NOMO-1 treated with dmso at 0.1 percent for 144 hours (cell line): ENCODE measurements around the gene RPL13A.
"Not testable (repeated sequence)": the region's sequence is repeated elsewhere in the genome, so short reads cannot be mapped to it uniquely, and the experiment has no call there.

ENCODE experiments used
- DNase-seq: peaks from one replicate; lab custom pipeline; 2025; ENCODE audit not compliant: unreplicated experiment; lab: John Stamatoyannopoulos, UW

Gene RPL13A

DNA sequence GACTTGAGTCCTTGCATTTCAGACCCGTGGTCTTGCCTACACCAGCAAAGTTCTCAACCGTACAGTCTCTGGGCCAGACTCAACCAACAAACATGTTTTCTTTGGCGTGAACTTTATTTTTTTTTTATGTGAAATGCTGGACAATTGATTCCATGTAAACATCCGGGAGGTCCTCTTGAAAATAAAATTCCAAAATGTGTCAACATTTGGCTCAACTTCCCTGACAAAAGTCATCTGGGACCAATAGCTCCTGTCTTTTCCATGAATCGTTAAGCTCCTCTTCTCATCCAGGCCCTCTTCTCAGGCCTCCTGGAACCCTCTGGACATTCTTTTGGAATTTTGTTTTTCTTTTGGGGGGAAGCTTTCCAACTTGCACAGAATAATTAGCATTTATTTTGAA is 31.6 kb upstream of the RPL13A start:
- no peak for DNase-seq

DNA sequence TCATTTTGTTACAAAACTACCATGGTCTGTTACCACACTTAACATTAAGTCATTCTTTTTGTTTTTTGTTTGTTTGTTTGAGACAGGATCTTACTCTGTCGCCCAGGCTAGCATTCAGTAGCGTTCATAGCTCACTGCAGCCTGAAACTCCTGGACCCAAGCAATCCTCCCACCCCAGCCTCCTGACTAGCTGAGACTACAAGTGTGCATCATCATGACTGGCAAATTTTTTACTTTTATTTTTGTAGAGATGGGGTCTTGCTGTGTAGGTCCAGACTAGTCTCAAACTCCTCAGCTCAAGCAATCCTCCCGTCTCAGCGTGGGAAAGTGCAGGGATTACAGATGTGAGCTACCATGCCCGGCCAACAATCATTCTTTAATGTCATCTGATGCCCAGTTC is 31.1 kb upstream of the RPL13A start:
- no peak for DNase-seq

DNA sequence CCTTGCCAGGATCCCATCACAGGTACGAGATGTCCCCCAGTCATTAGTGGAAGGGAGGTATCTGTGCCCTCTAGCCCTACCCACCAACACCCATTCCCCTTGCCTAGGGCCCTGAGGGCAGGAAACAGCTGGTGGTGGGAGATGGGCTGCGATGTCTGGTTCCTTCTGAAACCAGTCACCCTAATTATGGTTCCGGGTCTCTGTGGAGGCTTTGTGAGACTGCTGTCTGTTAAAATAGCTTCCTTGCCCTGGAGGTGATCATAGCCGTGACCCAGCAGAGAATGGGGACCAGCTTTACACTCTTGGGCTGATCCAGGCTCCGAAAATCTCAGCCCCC is 28.9 kb upstream of the RPL13A start:
- DNase-seq = no peak

DNA sequence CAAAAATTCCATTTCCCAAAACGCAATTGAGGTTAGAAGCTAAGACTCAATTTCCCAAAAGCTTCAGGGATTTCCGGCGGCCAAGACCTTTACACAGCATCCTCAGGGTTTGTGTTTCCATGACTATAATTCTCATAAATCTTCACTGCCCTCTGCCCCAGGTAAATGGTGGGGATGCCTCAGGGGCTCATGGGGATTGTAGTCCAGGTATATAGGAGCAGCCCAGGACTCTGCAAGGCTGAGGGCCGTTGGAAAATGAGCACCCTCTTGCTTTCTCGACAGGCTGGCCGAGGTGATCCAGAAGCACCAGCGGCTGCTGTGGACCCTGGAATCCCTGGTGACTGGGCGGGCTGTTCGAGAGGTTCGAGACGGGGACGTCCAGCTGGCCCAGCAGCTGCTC is 28.0 kb upstream of the RPL13A start:
- DNase-seq = no peak

DNA sequence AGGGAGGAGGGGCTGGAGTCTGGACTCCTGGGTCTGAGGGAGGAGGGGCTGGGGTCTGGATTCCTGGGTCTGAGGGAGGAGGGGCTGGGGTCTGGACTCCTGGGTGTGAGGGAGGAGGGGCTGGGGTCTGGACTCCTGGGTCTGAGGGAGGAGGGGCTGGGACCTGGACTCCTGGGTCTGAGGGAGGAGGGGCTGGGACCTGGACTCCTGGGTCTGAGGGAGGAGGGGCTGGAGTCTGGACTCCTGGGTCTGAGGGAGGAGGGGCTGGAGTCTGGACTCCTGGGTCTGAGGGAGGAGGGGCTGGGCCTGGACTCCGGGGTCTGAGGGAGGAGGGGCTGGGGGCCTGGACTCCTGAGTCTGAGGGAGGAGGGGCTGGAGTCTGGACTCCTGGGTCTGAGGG is 26.3 kb upstream of the RPL13A start:
- not testable (repeated sequence) for DNase-seq

DNA sequence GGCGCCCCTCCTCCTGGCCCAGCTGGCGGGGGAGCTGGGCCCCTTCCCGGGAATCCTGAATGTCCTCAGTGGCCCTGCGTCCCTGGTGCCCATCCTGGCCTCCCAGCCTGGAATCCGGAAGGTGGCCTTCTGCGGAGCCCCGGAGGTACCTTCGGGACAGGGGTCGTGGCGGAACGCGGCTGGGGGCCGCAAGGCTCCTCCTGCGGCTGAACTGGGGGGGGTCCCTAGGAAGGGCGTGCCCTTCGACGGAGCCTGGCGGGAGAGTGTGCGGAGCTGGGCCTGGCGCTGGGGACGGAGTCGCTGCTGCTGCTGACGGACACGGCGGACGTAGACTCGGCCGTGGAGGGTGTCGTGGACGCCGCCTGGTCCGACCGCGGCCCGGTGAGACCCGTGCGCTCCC is 25.8 kb upstream of the RPL13A start:
- no peak for DNase-seq

DNA sequence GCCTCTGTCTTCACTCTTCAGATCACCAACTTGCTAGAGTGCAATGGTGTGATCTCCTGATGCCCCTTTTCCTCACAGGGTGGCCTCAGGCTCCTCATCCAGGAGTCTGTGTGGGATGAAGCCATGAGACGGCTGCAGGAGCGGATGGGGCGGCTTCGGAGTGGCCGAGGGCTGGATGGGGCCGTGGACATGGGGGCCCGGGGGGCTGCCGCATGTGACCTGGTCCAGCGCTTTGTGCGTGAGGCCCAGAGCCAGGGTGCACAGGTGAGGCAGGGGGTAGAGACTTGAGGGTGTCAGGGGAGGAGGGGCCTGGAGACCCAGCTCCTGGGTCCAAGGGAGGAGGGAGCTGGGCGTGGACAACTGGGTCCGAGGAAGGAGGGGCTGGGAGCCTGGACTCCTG is 24.9 kb upstream of the RPL13A start:
- DNase-seq = no peak

DNA sequence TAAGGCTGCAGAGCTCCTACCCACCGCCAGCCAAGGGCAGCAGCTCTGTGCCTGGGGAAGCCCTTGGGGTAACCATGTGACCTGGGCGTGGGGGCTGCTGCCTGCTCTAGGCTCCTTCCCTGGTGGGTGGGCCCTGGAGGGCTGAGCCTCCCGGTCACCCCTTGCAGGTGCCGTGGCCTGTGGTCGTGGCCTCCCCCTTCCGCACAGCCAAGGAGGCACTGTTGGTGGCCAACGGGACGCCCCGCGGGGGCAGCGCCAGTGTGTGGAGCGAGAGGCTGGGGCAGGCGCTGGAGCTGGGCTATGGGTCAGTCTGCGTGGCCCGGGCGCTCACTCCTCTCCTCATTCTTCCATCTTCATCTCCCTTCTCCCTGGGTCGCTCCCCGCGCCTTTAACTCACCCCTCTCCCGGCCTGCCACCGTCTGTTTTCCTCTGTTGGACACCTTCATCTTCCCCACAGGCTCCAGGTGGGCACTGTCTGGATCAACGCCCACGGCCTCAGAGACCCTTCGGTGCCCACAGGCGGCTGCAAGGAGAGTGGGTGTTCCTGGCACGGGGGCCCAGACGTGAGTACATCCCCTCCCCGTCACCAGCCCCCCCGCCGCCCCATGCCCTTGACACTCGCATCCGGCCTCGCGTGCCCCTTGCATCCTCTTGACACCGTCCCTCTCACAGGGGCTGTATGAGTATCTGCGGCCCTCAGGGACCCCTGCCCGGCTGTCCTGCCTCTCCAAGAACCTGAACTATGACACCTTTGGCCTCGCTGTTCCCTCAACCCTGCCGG is 23.3 kb upstream of the RPL13A start:
- DNase-seq = no peak

DNA sequence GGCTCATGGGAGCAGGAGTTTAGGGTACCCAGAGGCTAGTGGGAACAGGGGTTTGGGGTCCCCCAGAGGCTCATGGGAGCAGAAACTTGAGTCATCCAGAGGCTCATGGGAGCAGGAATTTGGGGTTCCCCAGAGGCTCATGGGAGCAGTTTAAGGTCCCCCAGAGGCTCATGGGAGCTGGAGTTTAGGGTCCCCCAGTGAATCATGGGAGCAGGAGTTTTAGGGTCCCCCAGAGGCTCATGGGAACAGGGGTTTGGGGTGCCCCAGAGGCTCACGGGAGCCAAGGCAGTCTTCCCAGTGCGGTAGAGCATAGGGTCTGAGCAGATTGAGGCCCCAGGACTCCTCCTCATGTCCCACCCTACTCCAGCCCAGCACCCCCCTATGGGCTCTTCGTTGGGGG is 22.0 kb upstream of the RPL13A start:
- no peak for DNase-seq

DNA sequence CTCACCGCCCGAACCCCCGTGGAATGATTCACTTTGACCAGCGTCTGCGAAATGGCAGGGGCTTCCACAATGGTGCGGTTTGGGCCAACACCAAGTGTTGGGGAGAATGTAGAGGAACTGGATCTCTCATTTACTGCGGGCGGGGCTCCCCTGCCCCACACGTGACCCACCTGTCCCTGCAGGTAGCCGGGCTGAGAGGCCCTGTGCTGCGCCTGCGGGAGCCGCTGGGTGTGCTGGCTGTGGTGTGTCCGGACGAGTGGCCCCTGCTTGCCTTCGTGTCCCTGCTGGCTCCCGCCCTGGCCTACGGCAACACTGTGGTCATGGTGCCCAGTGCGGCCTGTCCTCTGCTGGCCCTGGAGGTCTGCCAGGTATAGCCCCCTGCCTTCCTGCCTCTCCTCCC is 19.2 kb upstream of the RPL13A start:
- no peak for DNase-seq

DNA sequence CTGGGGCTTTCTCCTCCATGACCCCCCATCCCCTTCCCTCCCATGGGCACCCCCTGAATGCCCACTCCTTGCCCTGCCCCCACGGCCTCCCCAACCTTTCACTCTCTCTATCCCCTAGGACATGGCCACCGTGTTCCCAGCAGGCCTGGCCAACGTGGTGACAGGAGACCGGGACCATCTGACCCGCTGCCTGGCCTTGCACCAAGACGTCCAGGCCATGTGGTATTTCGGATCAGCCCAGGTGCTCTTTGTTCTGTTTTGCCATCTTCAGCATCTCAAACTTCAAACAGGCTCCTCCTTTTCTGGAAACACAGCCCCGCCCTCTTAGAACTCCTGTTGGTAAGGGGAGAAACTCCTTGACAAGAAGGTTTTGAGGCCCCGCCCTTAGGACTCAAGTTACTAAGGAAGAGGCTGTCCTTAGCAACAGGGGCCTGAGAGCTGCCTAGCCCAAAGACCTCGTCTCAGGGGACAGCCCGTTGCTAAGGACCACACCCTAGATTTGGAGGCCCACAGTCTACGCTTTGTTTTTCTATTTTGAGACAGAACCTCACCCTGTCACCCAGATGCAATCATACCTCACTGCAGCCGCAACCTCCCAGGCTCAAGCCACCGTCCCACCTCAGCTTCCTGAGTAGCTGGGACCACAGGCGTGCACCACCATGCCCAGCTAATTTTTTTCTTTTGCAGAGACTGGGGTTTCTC is 18.5 kb upstream of the RPL13A start:
- DNase-seq = peak; percentile 67

DNA sequence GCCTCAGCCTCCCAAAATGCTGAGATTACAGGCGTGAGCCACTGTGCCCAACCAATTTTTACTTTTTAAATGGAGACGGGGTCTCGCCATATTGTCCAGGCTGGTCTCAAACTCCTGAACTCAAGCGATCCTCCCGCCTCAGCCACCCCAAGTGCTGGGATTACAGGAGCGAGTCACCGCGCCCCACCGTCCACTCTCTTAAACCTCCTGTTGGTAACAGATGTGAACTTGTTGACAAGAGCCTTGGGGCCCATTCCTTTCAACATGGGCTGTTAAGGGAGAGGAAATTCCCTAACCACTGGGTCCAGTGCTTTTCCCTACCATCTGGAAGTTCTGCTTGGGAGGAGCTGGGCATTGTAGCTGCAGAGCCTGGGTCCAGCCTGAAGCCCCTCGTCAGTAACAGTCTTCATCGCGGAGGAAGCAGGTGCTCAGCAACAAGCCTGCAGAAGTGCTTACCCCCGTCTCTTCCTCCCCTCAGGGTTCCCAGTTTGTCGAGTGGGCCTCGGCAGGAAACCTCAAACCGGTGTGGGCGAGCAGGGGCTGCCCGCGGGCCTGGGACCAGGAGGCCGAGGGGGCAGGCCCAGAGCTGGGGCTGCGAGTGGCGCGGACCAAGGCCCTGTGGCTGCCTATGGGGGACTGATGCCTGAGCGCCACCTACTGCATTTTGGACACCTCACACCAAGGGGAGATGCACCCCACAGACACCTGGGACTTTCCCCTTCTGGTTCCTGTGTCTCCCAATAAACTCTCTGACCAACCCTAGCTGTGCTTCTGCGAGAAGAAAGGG is 17.4 kb upstream of the RPL13A start:
- DNase-seq = no peak

DNA sequence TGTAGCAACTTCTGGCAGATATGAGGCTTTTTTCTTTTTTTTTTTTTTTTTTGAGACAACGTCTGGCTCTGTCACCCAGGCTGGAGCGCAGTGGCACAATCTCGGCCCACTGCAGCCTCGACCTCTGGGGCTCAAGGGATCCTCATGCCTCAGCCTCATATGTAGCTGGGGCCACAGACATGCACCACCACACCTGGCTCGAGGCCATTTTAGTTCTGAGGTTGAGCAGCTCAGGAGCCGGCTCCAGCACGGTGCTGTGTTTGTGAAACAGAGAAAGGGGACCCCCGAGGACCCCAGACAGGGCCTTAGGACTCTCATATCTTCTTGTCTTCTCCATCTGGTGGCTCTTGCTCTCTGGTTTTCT is 16.8 kb upstream of the RPL13A start:
- DNase-seq = no peak

DNA sequence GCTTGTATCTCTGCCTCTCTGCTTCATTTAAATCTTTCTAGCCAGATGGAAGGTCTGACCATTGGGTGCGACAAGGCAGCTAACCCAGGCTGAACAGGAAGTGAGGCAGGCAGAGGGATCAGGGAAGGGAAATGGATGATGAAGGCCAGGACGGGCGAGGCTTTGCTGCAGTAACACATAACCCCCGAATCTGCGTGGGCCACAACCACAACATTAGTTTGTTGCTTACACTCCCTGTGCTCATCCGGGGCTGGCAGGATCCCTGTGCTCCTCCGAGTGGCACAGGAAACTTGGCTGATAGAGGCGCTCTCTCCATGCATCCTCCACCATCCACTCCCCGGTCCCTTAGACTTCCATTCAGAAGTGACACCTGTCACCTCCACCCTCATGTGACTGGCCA is 14.5 kb upstream of the RPL13A start:
- no peak for DNase-seq

DNA sequence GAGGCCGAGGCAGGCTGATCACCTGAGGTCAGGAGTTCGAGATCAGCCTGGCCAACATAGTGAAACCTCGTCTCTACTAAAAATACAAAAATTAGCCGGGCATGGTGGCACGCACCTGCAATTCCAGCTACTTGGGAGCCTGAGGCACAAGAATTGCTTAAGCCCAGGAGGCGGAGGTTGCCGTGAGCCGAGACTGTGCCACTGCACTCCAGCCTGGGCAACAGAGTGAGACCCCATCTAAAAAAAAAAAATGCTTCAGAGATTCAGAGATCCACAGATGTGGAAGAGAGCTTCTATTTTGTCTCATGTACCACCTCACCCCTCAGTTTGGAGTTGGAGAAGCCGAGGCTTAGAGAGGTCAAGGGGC is 13.9 kb upstream of the RPL13A start:
- DNase-seq = not testable (repeated sequence)

DNA sequence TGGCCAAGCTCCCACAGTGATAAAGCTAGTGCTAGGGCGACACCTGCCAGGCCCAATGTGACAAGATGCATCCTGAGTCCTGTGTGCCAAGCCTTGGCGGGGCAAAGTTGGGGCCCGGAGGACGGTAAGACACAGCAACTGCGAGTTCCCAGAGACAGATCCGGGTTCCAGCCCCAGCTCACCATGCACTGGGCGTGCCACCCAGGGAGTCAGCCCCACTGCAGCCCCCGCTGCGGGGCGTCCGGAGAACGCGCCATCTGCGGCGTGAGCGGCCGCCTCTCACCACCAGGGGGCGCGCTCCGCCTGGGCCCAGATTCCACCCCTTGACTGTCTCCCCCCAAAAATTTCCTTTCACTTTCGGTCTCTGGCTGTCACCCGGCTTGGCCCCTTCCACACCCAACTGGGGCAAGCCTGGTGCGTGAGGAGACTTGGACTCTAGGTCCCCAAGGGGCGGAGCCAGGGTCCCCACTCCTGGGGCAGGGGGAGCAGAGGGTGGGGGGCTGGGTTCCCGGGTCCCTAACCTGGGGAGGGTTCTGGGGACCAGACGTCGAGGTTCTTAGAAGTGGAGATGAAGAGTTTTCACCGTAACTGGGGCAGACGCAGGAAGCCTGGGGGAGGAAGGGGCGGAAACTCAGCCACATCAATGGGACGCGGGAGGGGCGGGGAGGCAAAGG is 13.4 kb upstream of the RPL13A start, which contains the start of gene FLT3LG:
Gene FLT3LG (plus strand): TSS at position 348 of the 674 bp plus-strand sequence. CDS start 425 bp downstream, outside the sequence.
- peak; percentile 82 for DNase-seq

DNA sequence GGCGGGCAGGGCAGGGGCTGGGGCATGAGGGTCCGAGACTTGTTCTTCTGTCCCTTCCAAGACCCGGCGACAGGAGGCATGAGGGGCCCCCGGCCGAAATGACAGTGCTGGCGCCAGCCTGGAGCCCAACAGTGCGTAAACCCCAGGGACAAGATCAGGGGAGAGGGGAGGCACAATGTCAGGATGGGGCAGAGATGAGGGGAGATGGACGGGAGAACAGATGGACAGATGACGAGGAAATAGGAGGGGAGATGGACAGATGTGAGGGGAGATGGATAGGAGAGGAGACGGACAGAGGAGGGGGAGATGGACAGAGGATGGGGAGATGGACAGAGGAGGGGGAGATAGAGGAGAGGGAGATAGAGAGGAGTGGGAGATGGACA is 12.9 kb upstream of the RPL13A start:
- no peak for DNase-seq

DNA sequence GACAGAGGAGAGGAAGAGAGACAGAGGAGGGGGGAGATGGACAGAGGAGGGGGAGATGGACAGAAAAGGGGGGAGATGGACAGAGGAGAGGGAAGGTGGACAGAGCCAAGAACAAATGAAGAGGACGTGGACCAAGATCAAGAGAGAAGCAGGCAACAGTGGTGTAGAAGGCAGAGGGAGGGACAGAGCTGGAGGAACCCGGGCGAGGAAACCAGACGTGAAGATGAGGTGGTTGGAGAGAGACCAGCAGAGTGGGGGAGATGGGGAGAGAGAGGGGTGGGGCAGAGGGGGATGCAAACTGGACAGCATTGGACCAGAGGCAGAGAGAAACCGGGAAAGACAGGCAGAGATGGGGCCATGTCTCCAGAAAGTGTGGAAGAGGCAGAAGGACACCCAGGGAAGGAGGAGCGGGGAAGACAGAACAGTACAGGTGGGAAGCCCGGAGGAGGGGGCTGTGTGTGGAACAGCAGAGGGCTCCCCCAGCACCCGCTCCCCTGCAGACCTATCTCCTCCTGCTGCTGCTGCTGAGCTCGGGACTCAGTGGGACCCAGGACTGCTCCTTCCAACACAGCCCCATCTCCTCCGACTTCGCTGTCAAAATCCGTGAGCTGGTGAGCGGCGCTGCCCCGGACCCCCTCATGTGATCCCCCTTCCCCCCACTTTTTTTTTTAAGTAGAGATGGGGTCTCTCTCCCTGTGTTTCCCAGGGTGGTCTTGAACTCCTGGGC is 12.1 kb upstream of the RPL13A start:
- DNase-seq = no peak

DNA sequence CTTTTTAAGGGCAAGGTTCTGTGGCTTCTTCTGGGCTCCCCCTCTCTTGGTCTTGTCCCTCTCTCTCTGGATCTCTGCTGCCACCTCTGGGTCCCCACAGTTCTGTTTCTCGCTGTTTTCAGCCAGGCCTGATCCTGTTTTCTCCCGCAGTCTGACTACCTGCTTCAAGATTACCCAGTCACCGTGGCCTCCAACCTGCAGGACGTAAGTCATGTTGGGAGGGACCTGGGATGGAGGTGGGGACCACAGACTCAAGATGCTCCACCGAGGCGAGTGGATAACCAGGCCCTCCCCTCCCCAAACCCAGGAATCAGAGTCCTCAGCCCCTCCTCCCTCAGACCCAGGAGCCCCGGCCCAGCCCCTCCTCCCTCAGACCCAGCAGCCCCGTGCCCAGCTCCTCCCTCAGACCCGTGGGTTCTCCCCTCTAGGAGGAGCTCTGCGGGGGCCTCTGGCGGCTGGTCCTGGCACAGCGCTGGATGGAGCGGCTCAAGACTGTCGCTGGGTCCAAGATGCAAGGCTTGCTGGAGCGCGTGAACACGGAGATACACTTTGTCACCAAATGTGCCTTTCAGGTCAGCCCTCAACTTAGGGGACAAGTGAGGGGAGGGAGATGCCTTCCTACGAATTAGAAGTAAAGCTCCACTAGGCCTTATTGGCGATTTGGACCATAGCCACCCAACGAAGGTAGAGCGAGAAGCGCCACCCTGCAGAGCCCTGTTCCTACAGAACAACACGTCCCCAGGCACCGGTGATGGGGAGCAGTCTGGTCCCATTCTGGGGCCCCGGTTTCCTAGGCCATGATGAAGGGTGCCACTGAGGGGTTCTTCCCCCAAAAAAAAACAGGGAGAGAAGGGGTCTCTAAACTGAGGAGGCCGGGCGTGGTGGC is 11.2 kb upstream of the RPL13A start:
- DNase-seq = no peak
